Transverse colon (tissue), 4 donors: ENCODE measurements around the gene CHCHD6. TPM values are rescaled to one million over a fixed set of nuclear protein-coding genes. Genes with fewer than 3 reads are reported as not detected.

Experiments
- DNase-seq: peaks from one replicate; pipeline ENCODE4 v3.0.0-alpha.2; 2019
- H3K27ac ChIP-seq, 4 donors: fragments of 200-600 bp; sonication (generic); 2 replicates each; pipeline ENCODE4 v1.5.1; 2016 to 2018; ENCODE audit warnings: inconsistent platforms in 4 of 4
- H3K27me3 ChIP-seq: fragments of 200-600 bp; sonication (generic); 2 replicates; pipeline ENCODE4 v1.5.1; 2017; ENCODE audit warnings: inconsistent platforms
- H3K36me3 ChIP-seq, 4 donors: fragments of 200-600 bp; sonication (generic); 2 replicates each; pipeline ENCODE4 v1.5.1; 2017 to 2019; ENCODE audit warnings: inconsistent platforms in 4 of 4
- H3K4me1 ChIP-seq, 4 donors: fragments of 200-600 bp; sonication (generic); 2 replicates each; pipeline ENCODE4 v1.5.1; 2017 to 2020; ENCODE audit warnings: inconsistent platforms in 4 of 4
- H3K4me3 ChIP-seq, 4 donors: fragments of 200-600 bp; sonication (generic); 1 replicate in 1 of 4; 2 replicates in 3 of 4; pipeline versions ENCODE4 v1.5.1 to v1.6.1; 2017 to 2019; ENCODE audit warnings: inconsistent platforms in 4 of 4
- H3K9me3 ChIP-seq, 2 donors: fragments of 200-600 bp; sonication (generic); 2 replicates each; pipeline ENCODE4 v1.5.1; 2017 to 2019; ENCODE audit warnings: inconsistent platforms in 2 of 2
- CTCF ChIP-seq, 5 experiments: fragments of 200-600 bp in 3 of 5; fragments of 450-650 bp in 2 of 5; sonication (generic) in 3 of 5; IDR thresholded peaks; 1 replicate in 2 of 5; 2 replicates in 3 of 5; pipeline ENCODE4 v1.5.1; 2016 to 2017; ENCODE audit warnings: antibody characterized with exemption in 5 of 5, inconsistent platforms in 3 of 5, mild to moderate bottlenecking in 2 of 5, moderate library complexity in 1 of 5
- EP300 ChIP-seq: sonication (generic); formaldehyde crosslinking; IDR thresholded peaks from one replicate; pipeline ENCODE4 v1.6.1; 2017; ENCODE audit warnings: antibody characterized with exemption, low read depth
- POLR2A ChIP-seq: fragments of 450-650 bp; IDR thresholded peaks from one replicate; pipeline ENCODE4 v1.6.1; 2016; ENCODE audit warnings: antibody characterized with exemption, mild to moderate bottlenecking, moderate library complexity
- POLR2AphosphoS5 ChIP-seq, 3 donors: sonication (generic); formaldehyde crosslinking; IDR thresholded peaks; one replicate each; pipeline ENCODE4 v1.6.1; 2016; ENCODE audit warnings: antibody characterized with exemption in 3 of 3
- WGBS, 2 donors: methylation state at CpG; one replicate each; pipeline ENCODE4 v1.1.5; 2018; ENCODE audit warnings: low coverage in 1 of 2; 5-methylcytosine and 5-hydroxymethylcytosine counted together
- in situ Hi-C, 4 donors: fragments of 200-750 bp; cut with MboI; loops; one replicate each; pipeline versions ENCODE4 v1.15.0 to v1.15.1; 2017; ENCODE audit warnings: low sequenced_read_pairs in 3 of 4, low pct_ligation_motif_present in 1 of 4, low pct_unique_long_range_greater_than_20kb in 1 of 4
- intact Hi-C: fragments of 100-400 bp; cut with DNase I; formaldehyde crosslinking; loops from one replicate; pipeline ENCODE4 v1.15.1; 2023; ENCODE audit warnings: low total_unique reads
- total RNA-seq, 4 donors: library from RNA; depleted of rRNA; stranded (reverse); fragments of >200 nt; gene quantifications; one replicate each; pipeline ENCODE4 v1.1.0, GENCODE V29; 2016

The CHCHD6 gene
- total RNA-seq, 4 donors from 2014 or later = 4.6 to 12.1 (median 5.3) TPM

- intact Hi-C loops = no loop called here
- H3K4me3 ChIP-seq = no peak overlapping the region
- no peaks in the 10 kb centered on the region for H3K36me3 ChIP-seq
- H3K27ac ChIP-seq = no peak overlapping the region
- DNase-seq = no peak
- H3K9me3 ChIP-seq = no peaks in the 10 kb centered on the region
- TF ChIP-seq POLR2A = no peak
- no peak for TF ChIP-seq CTCF (IDR thresholded peaks at IDR 0.05)
- TF ChIP-seq POLR2AphosphoS5 (IDR thresholded peaks at IDR 0.05) = no peak
- TF ChIP-seq EP300 = no peak
- in situ Hi-C loops = no loop called here
- no peaks in the 10 kb centered on the region for H3K27me3 ChIP-seq
- H3K4me1 ChIP-seq = peaks cover 0 to 16% (median 13%) of the 10 kb centered on the region in 4 donors
- WGBS, 2 donors = 98 to 100% methylated on average over 1 to 6 of the region's 6 CpGs
Measured at GRCh38 chr3:126927846-126928245, 223.8 kb downstream of the CHCHD6 start.

GRCh38 chr3:126928921-126929474 lies 225.0 kb downstream of the CHCHD6 start:
- TF ChIP-seq POLR2A (no peak), EP300 (no peak), CTCF (IDR thresholded peaks at IDR 0.05) (no peak), POLR2AphosphoS5 (IDR thresholded peaks at IDR 0.05) (no peak)
- H3K27ac ChIP-seq = no peak overlapping the region
- 61 to 88% methylated on average over 2 to 3 of the region's 3 CpGs for WGBS, 2 donors
- in situ Hi-C loops (no loop called here), intact Hi-C loops (no loop called here)
- no peaks in the 10 kb centered on the region for H3K36me3 ChIP-seq
- H3K9me3 ChIP-seq = no peaks in the 10 kb centered on the region
- H3K4me1 ChIP-seq = peaks cover 0 to 16% (median 13%) of the 10 kb centered on the region in 4 donors
- H3K4me3 ChIP-seq = no peak overlapping the region
- DNase-seq = no peak
- H3K27me3 ChIP-seq = no peaks in the 10 kb centered on the region

- 91 to 100% methylated on average over 5 to 15 of the region's 15 CpGs for WGBS, 2 donors
- H3K27ac ChIP-seq = no peak overlapping the region
- intact Hi-C loops = no loop called here
Measured at GRCh38 chr3:126930936-126931600, 227.0 kb downstream of the CHCHD6 start.

GRCh38 chr3:126931806-126932187 lies 227.8 kb downstream of the CHCHD6 start:
- no peak overlapping the region for H3K27ac ChIP-seq
- WGBS, 2 donors = 80 to 95% methylated on average over 1 to 8 of the region's 9 CpGs
- intact Hi-C loops (no loop called here), in situ Hi-C loops (no loop called here)
- no peak for DNase-seq
- no peaks in the 10 kb centered on the region for H3K9me3 ChIP-seq
- no peaks in the 10 kb centered on the region for H3K27me3 ChIP-seq
- no peaks in the 10 kb centered on the region for H3K36me3 ChIP-seq
- H3K4me3 ChIP-seq = no peak overlapping the region
- TF ChIP-seq POLR2AphosphoS5 (IDR thresholded peaks at IDR 0.05) (no peak), POLR2A (no peak), CTCF (IDR thresholded peaks at IDR 0.05) (no peak), EP300 (no peak)
- no peaks in the 10 kb centered on the region for H3K4me1 ChIP-seq

More at GRCh38 chr3:126930936-126931600, 227.0 kb downstream of the CHCHD6 start:
- Histone ChIP-seq H3K4me1 (peaks cover 0 to 6% (median 0%) of the 10 kb centered on the region in 4 donors), H3K4me3 (no peak overlapping the region), H3K9me3 (no peaks in the 10 kb centered on the region), H3K36me3 (no peaks in the 10 kb centered on the region), H3K27me3 (no peaks in the 10 kb centered on the region)
- in situ Hi-C loops = no loop called here
- TF ChIP-seq POLR2A (no peak), EP300 (no peak)
- no peak for DNase-seq
